Activated T-cell treated with anti-CD3 and anti-CD28 coated beads for 48 hours (primary cell): Measurements from ENCODE around the gene SYNE2.
"Not testable (repeated sequence)": the region's sequence is repeated elsewhere in the genome, so short reads cannot be mapped to it uniquely, and the experiment has no call there.

Experiments used
- DNase-seq: peaks from one replicate; pipeline ENCODE4 v3.0.0-alpha.2; 2020; ENCODE audit warnings: low read depth

SYNE2 gene

GRCh38 chr14:64081174-64081746, 228.5 kb downstream of the SYNE2 start:
- DNase-seq, result no peak

DNA sequence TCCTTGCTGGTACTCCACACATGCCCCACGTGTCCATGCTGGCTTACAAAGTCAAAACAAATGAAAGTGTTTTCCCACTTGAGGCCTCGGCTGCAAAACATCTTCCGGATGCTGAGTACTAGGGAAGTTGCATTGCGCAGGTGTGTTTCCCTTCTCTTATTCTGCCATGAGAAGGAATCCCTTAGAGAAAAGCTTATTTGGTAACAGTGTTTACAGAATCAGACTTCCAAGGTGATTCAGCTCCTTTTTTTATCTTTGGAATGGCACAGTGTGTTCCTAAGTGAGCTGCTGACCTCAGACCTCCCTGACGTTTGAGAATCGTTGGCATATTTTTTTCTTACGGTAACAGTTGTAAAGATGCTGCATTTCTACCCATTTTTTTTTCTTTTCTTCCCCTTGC, 230.0 kb downstream of the SYNE2 start:
- DNase-seq, result no peak

DNA sequence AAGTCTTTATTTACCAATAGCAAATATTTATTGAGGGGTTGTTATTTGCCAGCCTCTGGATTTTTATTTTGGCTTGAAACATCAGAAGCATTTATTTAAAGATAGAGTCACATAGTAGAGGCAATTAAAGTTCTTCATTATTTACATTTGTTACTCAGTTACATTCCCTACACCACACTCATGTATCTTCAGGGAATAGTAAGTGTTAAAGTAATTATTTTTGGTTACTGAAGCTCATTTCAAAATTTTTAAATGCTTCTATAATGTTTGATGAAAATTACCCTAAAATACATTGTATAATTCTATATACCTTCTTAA, 235.8 kb downstream of the SYNE2 start:
- no peak for DNase-seq

DNA sequence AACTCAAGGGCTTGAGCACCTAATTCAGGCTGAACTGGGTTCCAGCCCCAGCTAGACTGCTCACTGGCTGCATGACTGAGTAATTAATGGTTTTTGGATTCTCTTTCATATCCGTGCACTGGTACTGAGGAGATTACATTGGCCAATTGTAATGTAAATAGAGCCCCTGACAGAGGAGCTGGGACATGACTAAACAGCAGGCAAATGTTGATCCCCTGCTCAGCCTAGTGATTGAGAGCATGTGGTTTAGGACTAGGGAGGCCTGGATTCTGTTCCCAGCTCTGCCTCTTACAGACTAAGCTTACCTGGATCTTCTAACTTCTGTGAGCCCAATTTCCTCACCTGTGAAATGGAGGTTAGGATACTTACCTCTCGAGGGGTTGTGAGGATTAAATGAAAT, 237.1 kb downstream of the SYNE2 start:
- DNase-seq, result no peak

GRCh38 chr14:64091217-64091616, 238.4 kb downstream of the SYNE2 start:
- no peak for DNase-seq

DNA sequence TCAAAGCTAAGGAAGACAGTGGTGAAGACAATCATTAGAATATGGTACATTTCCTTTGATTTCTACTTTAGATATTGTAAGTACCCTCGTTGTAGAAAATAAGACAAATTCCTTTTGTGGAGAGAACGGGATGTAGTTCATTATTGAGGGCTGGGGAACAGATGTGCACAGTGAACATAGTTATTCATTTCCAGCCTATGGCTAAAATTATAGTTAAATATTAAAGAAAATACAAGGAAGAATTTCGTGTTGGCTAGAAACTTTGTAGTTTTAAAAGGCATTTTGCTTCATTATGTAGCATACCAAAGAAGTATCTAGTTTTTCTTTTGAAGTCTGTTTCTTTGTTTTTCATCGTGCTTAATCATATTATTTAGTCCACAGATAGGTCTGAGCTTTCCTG, 239.5 kb downstream of the SYNE2 start:
- DNase-seq, result no peak

- DNase-seq, result no peak
Observed at GRCh38 chr14:64092940-64093339, 240.1 kb downstream of the SYNE2 start.

- DNase-seq, result peak; percentile 3
Observed at GRCh38 chr14:64095620-64096019, 242.8 kb downstream of the SYNE2 start.

- no peak for DNase-seq
Observed at GRCh38 chr14:64098120-64098519, 245.3 kb downstream of the SYNE2 start.

- DNase-seq, result no peak
Observed at GRCh38 chr14:64107438-64107837, 254.6 kb downstream of the SYNE2 start.

GRCh38 chr14:64109819-64110554, 257.2 kb downstream of the SYNE2 start:
- DNase-seq, result no peak

DNA sequence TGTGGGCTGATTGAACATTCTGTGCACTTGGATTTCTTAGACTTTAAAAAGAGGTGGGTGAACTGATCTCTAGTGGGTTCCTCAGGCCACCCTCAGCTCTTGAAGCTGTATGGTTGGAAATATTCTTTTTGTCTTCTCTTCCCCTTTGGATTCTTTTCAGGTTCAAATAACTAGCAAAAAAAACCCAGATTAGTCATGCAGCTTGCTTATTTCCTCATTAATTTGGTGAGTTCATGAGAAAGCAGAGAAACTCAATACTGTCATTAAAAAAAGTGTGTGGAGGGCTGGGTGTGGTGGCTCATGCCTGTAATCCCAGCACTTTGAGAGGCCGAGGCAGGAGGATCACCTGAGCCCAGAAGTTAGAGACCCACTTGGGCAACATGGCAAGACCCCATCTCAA, 258.0 kb downstream of the SYNE2 start:
- DNase-seq, result no peak

GRCh38 chr14:64112867-64113678, 260.3 kb downstream of the SYNE2 start:
- no peak for DNase-seq

GRCh38 chr14:64114166-64114565, 261.4 kb downstream of the SYNE2 start:
- no peak for DNase-seq

DNA sequence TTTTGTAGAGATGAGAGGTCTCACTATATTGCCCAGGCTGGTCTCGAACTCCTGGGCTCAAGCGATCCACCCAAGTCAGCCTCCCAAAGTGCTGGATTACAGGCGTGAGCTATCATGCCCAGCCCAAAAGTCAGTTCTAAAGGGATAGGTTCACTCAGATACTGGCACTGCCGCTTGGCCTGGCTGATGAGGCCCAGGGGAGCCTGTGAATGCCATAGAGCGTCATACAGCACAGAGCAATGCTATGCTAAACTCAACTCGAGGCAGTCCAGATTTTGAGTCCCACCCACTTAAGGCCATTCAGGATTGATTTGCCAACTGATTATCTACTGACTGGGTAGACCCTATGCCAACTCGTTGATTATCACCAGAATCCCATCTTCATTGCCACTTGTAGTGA, 262.0 kb downstream of the SYNE2 start:
- DNase-seq, result no peak

DNA sequence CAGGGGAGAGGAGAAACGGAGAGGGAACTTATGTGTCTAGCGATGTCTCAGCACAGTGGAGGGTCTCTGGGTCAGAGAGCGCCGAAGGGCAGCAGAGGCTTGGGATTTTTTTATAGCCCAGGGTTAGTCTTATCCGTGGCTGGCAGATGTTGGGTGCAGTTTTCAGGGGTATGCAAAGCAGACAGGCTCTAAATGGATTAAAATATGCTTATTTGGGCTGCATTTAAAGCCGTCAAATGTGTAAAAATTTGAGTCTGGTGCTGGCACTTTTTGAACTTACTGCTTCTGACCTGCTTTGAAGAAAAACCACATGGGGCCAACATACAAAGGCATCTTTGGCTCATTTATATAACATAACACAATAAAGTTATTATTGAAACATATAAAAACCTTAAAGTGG, 262.6 kb downstream of the SYNE2 start:
- DNase-seq, result no peak

GRCh38 chr14:64117671-64118402, 265.0 kb downstream of the SYNE2 start:
- no peak for DNase-seq

DNA sequence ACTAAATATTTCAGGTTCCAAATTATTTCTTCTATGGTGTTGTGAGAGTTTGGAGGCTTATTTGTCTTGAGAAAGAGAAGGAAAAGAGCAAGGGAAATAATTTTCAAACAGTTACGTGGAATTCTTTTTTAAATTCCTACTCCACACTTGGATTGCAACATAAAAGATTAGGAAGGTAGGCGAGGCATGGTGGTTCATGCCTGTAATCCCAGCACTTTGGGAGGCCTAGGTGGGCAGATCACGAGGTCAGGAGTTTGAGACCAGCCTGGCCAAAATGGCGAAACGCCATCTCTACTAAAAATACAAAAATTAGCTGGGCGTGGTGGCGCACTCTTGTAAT, 265.6 kb downstream of the SYNE2 start:
- not testable (repeated sequence) for DNase-seq

DNA sequence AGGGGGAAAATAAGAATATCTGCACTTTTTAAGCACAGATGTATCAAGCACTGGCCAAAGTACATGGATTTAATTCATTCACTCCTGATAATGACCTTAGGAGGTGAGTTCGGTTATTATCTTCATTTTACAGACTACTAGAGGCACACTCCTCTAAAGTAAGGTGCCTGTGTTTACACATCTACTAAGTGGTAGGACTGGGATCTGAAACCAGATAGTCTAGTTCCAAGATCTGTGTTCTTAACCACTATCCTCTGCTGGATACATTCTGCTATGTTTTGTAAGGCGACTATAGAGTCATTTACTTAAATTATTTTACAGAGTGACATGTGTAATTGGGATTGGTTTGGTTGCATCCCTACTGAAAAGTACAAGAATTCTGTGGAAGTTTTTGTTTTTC, 266.1 kb downstream of the SYNE2 start:
- DNase-seq, result no peak

GRCh38 chr14:64119500-64119899, 266.7 kb downstream of the SYNE2 start:
- no peak for DNase-seq

DNA sequence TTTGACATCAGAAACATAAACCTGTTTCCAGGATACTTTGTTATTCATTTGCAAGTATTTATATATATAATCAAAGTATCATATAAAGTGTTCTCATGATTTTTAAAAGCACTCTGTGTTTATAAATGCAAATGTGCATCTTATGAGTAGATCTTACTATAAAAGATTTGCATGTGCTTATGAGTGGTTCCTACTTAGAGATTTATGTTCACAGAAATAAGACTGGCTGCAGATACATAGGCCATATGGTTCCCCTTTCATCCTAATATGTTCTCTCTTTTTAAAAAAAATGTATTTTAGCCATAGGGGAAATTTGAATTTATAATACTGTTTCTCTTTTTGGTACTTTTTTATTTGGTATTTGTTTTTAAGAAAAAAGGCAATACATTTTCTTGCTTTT, 267.2 kb downstream of the SYNE2 start:
- DNase-seq, result no peak

GRCh38 chr14:64123241-64123822, 270.5 kb downstream of the SYNE2 start:
- no peak for DNase-seq
